GM23338 (cell line): ENCODE results near the gene ZDHHC8.

ENCODE experiments used
- EZH2 ChIP-seq: fragments of 200-600 bp; sonication (generic); IDR thresholded peaks from one replicate; pipeline ENCODE4 v1.8.0; 2017; ENCODE audit warnings: antibody characterized with exemption, mild to moderate bottlenecking, low read depth; ENCODE audit not compliant: unreplicated experiment
- EZH2phosphoT487 ChIP-seq: fragments of 200-600 bp; sonication (generic); IDR thresholded peaks from one replicate; pipeline ENCODE4 v1.8.1; 2018; ENCODE audit warnings: antibody characterized with exemption; ENCODE audit not compliant: unreplicated experiment
- NANOG ChIP-seq: IDR thresholded peaks from 2 replicates; pipeline ENCODE4 v1.6.1; 2016; ENCODE audit warnings: antibody characterized with exemption, borderline replicate concordance
- POLR2AphosphoS5 ChIP-seq: IDR thresholded peaks from 2 replicates; pipeline ENCODE4 v1.6.1; 2016; ENCODE audit warnings: antibody characterized with exemption, low read depth
- TF ChIP-seq, protein P1 (sequence below), 2 experiments: fragments of 200-600 bp in 1 of 2; sonication (generic) in 1 of 2; conservative IDR thresholded peaks; 2 replicates each; pipeline versions ENCODE4 v1.5.1 to v1.6.1; 2016 to 2017; ENCODE audit warnings: antibody characterized with exemption in 2 of 2, low read depth in 2 of 2, mild to moderate bottlenecking in 2 of 2, moderate library complexity in 1 of 2
- TF ChIP-seq, protein P2 (sequence below): IDR thresholded peaks from one replicate; pipeline ENCODE4 v1.6.1; 2018; ENCODE audit warnings: antibody characterized with exemption; ENCODE audit not compliant: unreplicated experiment

DNA sequence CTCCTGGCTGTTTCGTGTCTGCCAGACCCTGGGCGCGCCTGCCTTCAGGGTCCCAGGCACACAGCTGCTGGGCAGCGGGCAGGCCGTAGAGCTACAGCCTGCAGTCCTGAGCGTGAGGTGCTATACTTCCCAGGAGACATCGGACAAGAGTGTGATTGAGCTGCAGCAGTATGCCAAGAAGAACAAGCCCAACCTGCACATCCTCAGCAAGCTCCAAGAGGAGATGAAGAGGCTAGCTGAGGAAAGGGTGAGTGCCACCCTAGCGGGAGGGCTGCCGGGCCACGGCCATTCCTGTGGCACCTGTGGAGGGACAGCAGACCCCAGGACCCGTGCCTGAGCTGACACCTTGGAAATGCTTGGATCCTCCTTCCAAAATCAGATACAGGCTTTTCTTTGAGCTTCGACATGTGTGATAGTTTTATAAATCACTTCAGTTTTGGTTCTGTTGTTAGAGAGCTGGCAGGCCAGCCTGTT, 22.8 kb upstream of the ZDHHC8 start:
- TF ChIP-seq, protein P1, sequence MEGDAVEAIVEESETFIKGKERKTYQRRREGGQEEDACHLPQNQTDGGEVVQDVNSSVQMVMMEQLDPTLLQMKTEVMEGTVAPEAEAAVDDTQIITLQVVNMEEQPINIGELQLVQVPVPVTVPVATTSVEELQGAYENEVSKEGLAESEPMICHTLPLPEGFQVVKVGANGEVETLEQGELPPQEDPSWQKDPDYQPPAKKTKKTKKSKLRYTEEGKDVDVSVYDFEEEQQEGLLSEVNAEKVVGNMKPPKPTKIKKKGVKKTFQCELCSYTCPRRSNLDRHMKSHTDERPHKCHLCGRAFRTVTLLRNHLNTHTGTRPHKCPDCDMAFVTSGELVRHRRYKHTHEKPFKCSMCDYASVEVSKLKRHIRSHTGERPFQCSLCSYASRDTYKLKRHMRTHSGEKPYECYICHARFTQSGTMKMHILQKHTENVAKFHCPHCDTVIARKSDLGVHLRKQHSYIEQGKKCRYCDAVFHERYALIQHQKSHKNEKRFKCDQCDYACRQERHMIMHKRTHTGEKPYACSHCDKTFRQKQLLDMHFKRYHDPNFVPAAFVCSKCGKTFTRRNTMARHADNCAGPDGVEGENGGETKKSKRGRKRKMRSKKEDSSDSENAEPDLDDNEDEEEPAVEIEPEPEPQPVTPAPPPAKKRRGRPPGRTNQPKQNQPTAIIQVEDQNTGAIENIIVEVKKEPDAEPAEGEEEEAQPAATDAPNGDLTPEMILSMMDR (conservative IDR thresholded peaks at IDR 0.05; ENCODE audit: low read depth in 2 of 2), result no peak
- TF ChIP-seq NANOG, result no peak
- no peak for TF ChIP-seq POLR2AphosphoS5
- TF ChIP-seq EZH2, result no peak
- no peak for TF ChIP-seq EZH2phosphoT487
- TF ChIP-seq, protein P2, sequence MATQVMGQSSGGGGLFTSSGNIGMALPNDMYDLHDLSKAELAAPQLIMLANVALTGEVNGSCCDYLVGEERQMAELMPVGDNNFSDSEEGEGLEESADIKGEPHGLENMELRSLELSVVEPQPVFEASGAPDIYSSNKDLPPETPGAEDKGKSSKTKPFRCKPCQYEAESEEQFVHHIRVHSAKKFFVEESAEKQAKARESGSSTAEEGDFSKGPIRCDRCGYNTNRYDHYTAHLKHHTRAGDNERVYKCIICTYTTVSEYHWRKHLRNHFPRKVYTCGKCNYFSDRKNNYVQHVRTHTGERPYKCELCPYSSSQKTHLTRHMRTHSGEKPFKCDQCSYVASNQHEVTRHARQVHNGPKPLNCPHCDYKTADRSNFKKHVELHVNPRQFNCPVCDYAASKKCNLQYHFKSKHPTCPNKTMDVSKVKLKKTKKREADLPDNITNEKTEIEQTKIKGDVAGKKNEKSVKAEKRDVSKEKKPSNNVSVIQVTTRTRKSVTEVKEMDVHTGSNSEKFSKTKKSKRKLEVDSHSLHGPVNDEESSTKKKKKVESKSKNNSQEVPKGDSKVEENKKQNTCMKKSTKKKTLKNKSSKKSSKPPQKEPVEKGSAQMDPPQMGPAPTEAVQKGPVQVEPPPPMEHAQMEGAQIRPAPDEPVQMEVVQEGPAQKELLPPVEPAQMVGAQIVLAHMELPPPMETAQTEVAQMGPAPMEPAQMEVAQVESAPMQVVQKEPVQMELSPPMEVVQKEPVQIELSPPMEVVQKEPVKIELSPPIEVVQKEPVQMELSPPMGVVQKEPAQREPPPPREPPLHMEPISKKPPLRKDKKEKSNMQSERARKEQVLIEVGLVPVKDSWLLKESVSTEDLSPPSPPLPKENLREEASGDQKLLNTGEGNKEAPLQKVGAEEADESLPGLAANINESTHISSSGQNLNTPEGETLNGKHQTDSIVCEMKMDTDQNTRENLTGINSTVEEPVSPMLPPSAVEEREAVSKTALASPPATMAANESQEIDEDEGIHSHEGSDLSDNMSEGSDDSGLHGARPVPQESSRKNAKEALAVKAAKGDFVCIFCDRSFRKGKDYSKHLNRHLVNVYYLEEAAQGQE, result no peak
